CD14-positive monocyte (primary cell): ENCODE data around the gene KLF13. TPM values are rescaled to one million over a fixed set of nuclear protein-coding genes. Genes with fewer than 3 reads are reported as not detected.

ENCODE experiments used
- DNase-seq, 3 donors: peaks; one replicate each; pipeline ENCODE4 v3.0.0-alpha.2; 2011 to 2022
- H2AFZ ChIP-seq: 2 replicates; pipeline ENCODE4 v1.6.0; 2012; ENCODE audit warnings: mild to moderate bottlenecking, low read depth, low read length, inconsistent platforms; ENCODE audit not compliant: insufficient read depth, poor library complexity, severe bottlenecking
- H3K27ac ChIP-seq, 2 donors: 1 replicate in 1 of 2; 2 replicates in 1 of 2; pipeline ENCODE4 v1.5.1; 2012 to 2013; ENCODE audit warnings: low read length in 2 of 2, control low read depth in 1 of 2, inconsistent platforms in 1 of 2, low read depth in 1 of 2, mild to moderate bottlenecking in 1 of 2
- H3K27me3 ChIP-seq, 2 donors: one replicate each; pipeline versions ENCODE4 v1.6.0 to v1.6.1; 2011 to 2013; ENCODE audit warnings: low read length in 2 of 2; ENCODE audit not compliant: control insufficient read depth in 2 of 2, insufficient read depth in 2 of 2
- H3K36me3 ChIP-seq, 2 donors: replicated peaks in 1 of 2; 1 replicate in 1 of 2; 2 replicates in 1 of 2; pipeline versions ENCODE4 v1.5.1 to v1.6.1; 2012 to 2013; ENCODE audit warnings: low read length in 2 of 2, control low read depth in 1 of 2, inconsistent platforms in 1 of 2, mild to moderate bottlenecking in 1 of 2; ENCODE audit not compliant: insufficient read depth in 2 of 2, control insufficient read depth in 1 of 2
- H3K4me1 ChIP-seq, 2 donors: 1 replicate in 1 of 2; 2 replicates in 1 of 2; pipeline versions ENCODE4 v1.5.1 to v1.6.1; 2012 to 2013; ENCODE audit warnings: low read length in 2 of 2, control low read depth in 1 of 2, inconsistent platforms in 1 of 2, mild to moderate bottlenecking in 1 of 2, moderate library complexity in 1 of 2; ENCODE audit not compliant: insufficient read depth in 2 of 2, control insufficient read depth in 1 of 2
- H3K4me2 ChIP-seq: replicated peaks from 2 replicates; pipeline ENCODE3; 2012; ENCODE audit warnings: low read length, moderate library complexity, mild to moderate bottlenecking; ENCODE audit not compliant: poor library complexity, severe bottlenecking; ENCODE audit errors: extremely low read depth
- H3K4me3 ChIP-seq, 3 experiments: fragments of 200-600 bp in 1 of 3; sonication (generic) in 1 of 3; replicated peaks in 1 of 3; 1 replicate in 2 of 3; 2 replicates in 1 of 3; pipeline ENCODE4 v1.5.1; 2011 to 2013; ENCODE audit warnings: low read length in 3 of 3, mild to moderate bottlenecking in 3 of 3, control low read depth in 2 of 3, low read depth in 2 of 3, inconsistent platforms in 1 of 3, moderate library complexity in 1 of 3
- H3K79me2 ChIP-seq: 2 replicates; pipeline ENCODE4 v1.6.0; 2012; ENCODE audit warnings: mild to moderate bottlenecking, control low read depth, inconsistent platforms, low read length, moderate library complexity; ENCODE audit not compliant: insufficient read depth
- H3K9ac ChIP-seq: 2 replicates; pipeline ENCODE4 v1.6.0; 2017; ENCODE audit warnings: low read length, mild to moderate bottlenecking; ENCODE audit not compliant: insufficient read depth, poor library complexity, severe bottlenecking
- H3K9me3 ChIP-seq, 2 donors: replicated peaks in 1 of 2; 1 replicate in 1 of 2; 2 replicates in 1 of 2; pipeline versions ENCODE4 v1.5.1 to v1.6.1; 2012 to 2013; ENCODE audit warnings: low read length in 2 of 2, control low read depth in 1 of 2; ENCODE audit not compliant: control insufficient read depth in 1 of 2, insufficient read depth in 1 of 2
- H4K20me1 ChIP-seq: 2 replicates; pipeline ENCODE4 v1.6.0; 2012; ENCODE audit warnings: mild to moderate bottlenecking, low read length, control low read depth, moderate library complexity; ENCODE audit not compliant: insufficient read depth
- H3K27ac Mint-ChIP-seq, 7 donors: one replicate each; pipeline ENCODE4 v1.8.0; 2020; ENCODE audit warnings: mild to moderate bottlenecking in 7 of 7, mixed read lengths in 7 of 7, moderate library complexity in 6 of 7, inconsistent platforms in 2 of 7
- H3K27me3 Mint-ChIP-seq, 3 donors: one replicate each; pipeline ENCODE4 v1.8.0; 2021 to 2022; ENCODE audit warnings: low read depth in 3 of 3, mild to moderate bottlenecking in 3 of 3, mixed read lengths in 3 of 3, moderate library complexity in 3 of 3, inconsistent platforms in 1 of 3
- H3K36me3 Mint-ChIP-seq, 2 donors: one replicate each; pipeline ENCODE4 v1.8.0; 2020; ENCODE audit warnings: mixed read lengths in 2 of 2, inconsistent platforms in 1 of 2, mild to moderate bottlenecking in 1 of 2
- H3K4me1 Mint-ChIP-seq: one replicate; pipeline ENCODE4 v1.8.0; 2020; ENCODE audit warnings: mild to moderate bottlenecking, mixed read lengths
- H3K4me3 Mint-ChIP-seq, 2 donors: one replicate each; pipeline ENCODE4 v1.8.0; 2020; ENCODE audit warnings: mild to moderate bottlenecking in 2 of 2, mixed read lengths in 2 of 2, moderate library complexity in 1 of 2
- H3K9me3 Mint-ChIP-seq, 7 donors: one replicate each; pipeline ENCODE4 v1.8.0; 2020 to 2022; ENCODE audit warnings: mixed read lengths in 7 of 7, mild to moderate bottlenecking in 6 of 7, moderate library complexity in 6 of 7, inconsistent platforms in 2 of 7
- WGBS: methylation state at CpG from one replicate; pipeline ENCODE4 v1.1.5; 2013; ENCODE audit warnings: missing lambda C conversion rate; ENCODE audit not compliant: insufficient coverage; 5-methylcytosine and 5-hydroxymethylcytosine counted together
- intact Hi-C, 2 donors: fragments of 100-400 bp; cut with micrococcal nuclease; formaldehyde crosslinking; loops; one replicate each; pipeline versions ENCODE4 v1.15.0 to v1.15.1; 2023
- polyA plus RNA-seq, 3 donors: library from polyadenylated mRNA; depleted of rRNA in 1 of 3; unstranded in 2 of 3; stranded (reverse) in 1 of 3; fragments of 300-500 nt in 2 of 3; fragments of >200 nt in 1 of 3; fragmentation: Illumina TruSeq in 2 of 3; gene quantifications; 1 replicate in 2 of 3; 2 replicates in 1 of 3; pipeline ENCODE4 v1.2.3, GENCODE V29; 2012 to 2021
- TF ChIP-seq, protein P1 (sequence below): fragments of 200-600 bp; IDR thresholded peaks from one replicate; pipeline ENCODE4 v1.8.0; 2022; ENCODE audit warnings: antibody characterized with exemption, mild to moderate bottlenecking

The KLF13 gene
- polyA plus RNA-seq, 3 donors = 22.5 to 121 (median 28.0) TPM

DNA sequence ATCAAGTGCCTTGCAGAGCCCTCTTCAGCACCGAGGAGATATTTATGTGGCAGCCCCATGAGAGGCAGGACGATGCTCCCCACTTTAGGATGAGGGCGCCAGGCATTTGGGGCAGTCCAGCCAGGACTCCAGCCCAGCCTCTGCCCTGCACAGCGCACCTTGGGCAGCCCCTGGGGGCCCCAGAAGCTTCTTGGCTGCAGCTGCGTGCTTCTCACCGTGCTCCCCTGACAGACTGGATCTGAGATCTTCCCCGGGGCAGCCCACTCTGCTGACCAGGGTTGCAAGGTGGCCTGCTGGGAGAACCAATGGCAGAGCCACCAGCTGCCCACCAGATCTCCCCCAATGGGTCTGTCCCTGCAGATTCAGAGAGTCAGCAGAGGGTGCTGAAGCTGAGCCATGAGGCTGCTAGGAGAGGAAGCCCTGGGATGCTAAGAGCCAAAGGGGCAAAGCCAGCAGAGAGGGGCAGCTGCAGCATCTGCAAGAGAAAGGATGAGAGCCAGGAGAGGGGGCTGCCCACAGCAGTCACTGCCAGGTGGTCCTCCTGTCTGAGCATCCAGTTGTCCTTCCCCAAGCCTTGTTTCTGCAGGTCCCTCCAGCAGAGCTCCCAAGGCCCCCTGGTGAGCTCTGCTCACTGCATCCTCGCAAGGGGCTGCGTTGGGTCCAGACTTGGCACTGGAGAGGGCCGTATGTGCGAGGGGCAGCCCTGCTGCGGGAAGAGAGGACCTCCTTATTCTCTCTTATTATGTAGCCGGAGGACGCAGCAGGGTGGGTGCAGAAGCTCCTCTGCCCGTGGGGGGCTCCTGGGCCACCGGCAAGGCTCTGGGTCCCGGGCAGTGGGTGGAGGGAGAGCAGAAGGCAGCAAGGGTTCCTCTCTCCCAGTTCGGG is 14.7 kb upstream of the KLF13 start:
- TF ChIP-seq, protein P1, sequence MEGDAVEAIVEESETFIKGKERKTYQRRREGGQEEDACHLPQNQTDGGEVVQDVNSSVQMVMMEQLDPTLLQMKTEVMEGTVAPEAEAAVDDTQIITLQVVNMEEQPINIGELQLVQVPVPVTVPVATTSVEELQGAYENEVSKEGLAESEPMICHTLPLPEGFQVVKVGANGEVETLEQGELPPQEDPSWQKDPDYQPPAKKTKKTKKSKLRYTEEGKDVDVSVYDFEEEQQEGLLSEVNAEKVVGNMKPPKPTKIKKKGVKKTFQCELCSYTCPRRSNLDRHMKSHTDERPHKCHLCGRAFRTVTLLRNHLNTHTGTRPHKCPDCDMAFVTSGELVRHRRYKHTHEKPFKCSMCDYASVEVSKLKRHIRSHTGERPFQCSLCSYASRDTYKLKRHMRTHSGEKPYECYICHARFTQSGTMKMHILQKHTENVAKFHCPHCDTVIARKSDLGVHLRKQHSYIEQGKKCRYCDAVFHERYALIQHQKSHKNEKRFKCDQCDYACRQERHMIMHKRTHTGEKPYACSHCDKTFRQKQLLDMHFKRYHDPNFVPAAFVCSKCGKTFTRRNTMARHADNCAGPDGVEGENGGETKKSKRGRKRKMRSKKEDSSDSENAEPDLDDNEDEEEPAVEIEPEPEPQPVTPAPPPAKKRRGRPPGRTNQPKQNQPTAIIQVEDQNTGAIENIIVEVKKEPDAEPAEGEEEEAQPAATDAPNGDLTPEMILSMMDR = no peak
- DNase-seq = no peak
- peaks cover 5 to 10% (median 7%) of the 10 kb centered on the region in 3 donors for H3K27me3 Mint-ChIP-seq
- Histone ChIP-seq H3K27ac (no peak overlapping the region), H3K4me3 (no peak overlapping the region), H3K36me3 (no peaks in the 10 kb centered on the region), H3K9me3 (peaks cover 11 to 20% of the 10 kb centered on the region in 2 donors), H3K9ac (no peak overlapping the region), H2AFZ (no peak overlapping the region), H3K79me2 (no peaks in the 10 kb centered on the region), H3K4me2 (no peak overlapping the region), H3K27me3 (no peaks in the 10 kb centered on the region), H3K4me1 (peaks cover 9 to 11% of the 10 kb centered on the region in 2 donors), H4K20me1 (no peaks in the 10 kb centered on the region)
- H3K9me3 Mint-ChIP-seq = peaks cover 0 to 20% (median 18%) of the 10 kb centered on the region in 7 donors
- WGBS = 87% methylated on average over 13 of the region's 18 CpGs
- intact Hi-C loops = no loop called here
- no peak overlapping the region for H3K4me3 Mint-ChIP-seq
- H3K4me1 Mint-ChIP-seq = peaks cover 28% of the 10 kb centered on the region
- H3K36me3 Mint-ChIP-seq = peaks cover 2 to 3% of the 10 kb centered on the region in 2 donors
- no peak overlapping the region for H3K27ac Mint-ChIP-seq

DNA sequence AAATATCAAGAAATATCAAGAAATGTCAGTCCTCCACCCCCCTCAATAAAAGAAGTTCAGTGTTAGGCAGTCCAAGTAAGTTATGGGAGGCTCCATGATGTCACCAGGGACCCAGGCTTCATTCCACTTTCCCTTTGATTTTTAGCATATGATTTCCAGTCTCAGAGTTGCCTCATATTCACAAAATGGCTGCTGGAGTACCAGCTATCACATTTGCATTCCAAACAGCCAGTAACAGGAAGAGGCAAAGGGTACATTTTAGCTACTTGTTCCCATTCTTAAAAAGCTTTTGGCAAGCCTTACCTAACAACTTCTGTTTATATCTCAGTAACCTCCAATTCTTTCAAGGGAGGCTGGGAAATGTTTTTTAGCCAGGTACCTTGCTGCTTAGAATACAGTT is 13.4 kb upstream of the KLF13 start:
- no peak overlapping the region for H3K27ac Mint-ChIP-seq
- Histone ChIP-seq H3K4me2 (no peak overlapping the region), H3K4me3 (no peak overlapping the region), H3K9me3 (peaks cover 11 to 20% of the 10 kb centered on the region in 2 donors), H3K27me3 (no peaks in the 10 kb centered on the region), H4K20me1 (no peaks in the 10 kb centered on the region), H3K27ac (no peak overlapping the region), H3K36me3 (no peaks in the 10 kb centered on the region), H2AFZ (no peak overlapping the region), H3K9ac (no peak overlapping the region), H3K4me1 (peaks cover 9 to 10% of the 10 kb centered on the region in 2 donors), H3K79me2 (no peaks in the 10 kb centered on the region)
- TF ChIP-seq, protein P1 = no peak
- H3K4me1 Mint-ChIP-seq = peaks cover 23% of the 10 kb centered on the region
- no peak for DNase-seq
- no peak overlapping the region for H3K4me3 Mint-ChIP-seq
- H3K36me3 Mint-ChIP-seq = peaks cover 2 to 3% of the 10 kb centered on the region in 2 donors
- H3K9me3 Mint-ChIP-seq = peaks cover 0 to 20% (median 16%) of the 10 kb centered on the region in 7 donors
- H3K27me3 Mint-ChIP-seq = peaks cover 3 to 8% (median 7%) of the 10 kb centered on the region in 3 donors
- intact Hi-C loops = no loop called here
